Panc1 (cell line): ENCODE data around the gene BBC3.

Experiments used
- TF ChIP-seq, protein P1 (sequence below): fragments of 450-650 bp; IDR thresholded peaks from 2 replicates; pipeline ENCODE4 v1.5.1; 2017; ENCODE audit warnings: mild to moderate bottlenecking
- TF ChIP-seq, protein P2 (sequence below), 2 experiments: IDR thresholded peaks; 2 replicates each; pipeline ENCODE4 v1.6.1; 2011 to 2012; ENCODE audit warnings: low read depth in 2 of 2, control low read depth in 1 of 2, low read length in 1 of 2, mild to moderate bottlenecking in 1 of 2, moderate library complexity in 1 of 2; ENCODE audit not compliant: insufficient read depth in 1 of 2

DNA sequence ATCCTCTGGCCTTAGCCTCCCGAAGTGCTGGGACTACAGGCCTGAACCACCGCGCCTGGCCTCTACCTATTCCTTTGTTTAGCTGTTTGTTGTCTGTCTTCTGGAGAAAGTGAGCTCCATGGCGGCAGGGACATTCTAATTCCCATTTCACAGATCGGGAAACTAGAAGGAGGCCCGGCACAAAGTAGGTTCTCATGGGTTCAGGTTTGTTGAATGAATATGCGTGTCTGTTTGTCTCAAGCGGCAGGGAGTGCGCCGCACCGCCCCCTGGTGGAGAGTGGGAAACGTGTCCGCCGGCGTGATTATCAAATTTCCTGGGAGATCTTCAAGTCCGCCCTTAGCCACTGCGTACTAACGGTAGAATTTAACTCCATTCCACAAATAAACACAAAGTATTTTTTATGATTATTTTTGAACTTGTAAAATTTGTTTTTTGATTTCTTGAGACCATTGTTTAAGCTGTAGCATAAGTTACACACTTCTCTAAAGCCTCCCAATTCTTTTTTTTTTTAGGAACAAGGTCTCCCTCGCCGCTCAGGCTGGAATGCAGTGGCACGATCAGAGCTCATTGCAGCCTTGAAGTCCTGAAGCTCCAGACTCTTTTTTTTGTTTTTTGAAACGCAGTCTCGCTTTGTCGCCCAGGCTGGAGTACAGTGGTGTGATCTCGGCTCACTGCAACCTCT, 16.4 kb upstream of the BBC3 start:
- TF ChIP-seq, protein P1, sequence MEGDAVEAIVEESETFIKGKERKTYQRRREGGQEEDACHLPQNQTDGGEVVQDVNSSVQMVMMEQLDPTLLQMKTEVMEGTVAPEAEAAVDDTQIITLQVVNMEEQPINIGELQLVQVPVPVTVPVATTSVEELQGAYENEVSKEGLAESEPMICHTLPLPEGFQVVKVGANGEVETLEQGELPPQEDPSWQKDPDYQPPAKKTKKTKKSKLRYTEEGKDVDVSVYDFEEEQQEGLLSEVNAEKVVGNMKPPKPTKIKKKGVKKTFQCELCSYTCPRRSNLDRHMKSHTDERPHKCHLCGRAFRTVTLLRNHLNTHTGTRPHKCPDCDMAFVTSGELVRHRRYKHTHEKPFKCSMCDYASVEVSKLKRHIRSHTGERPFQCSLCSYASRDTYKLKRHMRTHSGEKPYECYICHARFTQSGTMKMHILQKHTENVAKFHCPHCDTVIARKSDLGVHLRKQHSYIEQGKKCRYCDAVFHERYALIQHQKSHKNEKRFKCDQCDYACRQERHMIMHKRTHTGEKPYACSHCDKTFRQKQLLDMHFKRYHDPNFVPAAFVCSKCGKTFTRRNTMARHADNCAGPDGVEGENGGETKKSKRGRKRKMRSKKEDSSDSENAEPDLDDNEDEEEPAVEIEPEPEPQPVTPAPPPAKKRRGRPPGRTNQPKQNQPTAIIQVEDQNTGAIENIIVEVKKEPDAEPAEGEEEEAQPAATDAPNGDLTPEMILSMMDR, result peak; percentile 93
- TF ChIP-seq, protein P2, sequence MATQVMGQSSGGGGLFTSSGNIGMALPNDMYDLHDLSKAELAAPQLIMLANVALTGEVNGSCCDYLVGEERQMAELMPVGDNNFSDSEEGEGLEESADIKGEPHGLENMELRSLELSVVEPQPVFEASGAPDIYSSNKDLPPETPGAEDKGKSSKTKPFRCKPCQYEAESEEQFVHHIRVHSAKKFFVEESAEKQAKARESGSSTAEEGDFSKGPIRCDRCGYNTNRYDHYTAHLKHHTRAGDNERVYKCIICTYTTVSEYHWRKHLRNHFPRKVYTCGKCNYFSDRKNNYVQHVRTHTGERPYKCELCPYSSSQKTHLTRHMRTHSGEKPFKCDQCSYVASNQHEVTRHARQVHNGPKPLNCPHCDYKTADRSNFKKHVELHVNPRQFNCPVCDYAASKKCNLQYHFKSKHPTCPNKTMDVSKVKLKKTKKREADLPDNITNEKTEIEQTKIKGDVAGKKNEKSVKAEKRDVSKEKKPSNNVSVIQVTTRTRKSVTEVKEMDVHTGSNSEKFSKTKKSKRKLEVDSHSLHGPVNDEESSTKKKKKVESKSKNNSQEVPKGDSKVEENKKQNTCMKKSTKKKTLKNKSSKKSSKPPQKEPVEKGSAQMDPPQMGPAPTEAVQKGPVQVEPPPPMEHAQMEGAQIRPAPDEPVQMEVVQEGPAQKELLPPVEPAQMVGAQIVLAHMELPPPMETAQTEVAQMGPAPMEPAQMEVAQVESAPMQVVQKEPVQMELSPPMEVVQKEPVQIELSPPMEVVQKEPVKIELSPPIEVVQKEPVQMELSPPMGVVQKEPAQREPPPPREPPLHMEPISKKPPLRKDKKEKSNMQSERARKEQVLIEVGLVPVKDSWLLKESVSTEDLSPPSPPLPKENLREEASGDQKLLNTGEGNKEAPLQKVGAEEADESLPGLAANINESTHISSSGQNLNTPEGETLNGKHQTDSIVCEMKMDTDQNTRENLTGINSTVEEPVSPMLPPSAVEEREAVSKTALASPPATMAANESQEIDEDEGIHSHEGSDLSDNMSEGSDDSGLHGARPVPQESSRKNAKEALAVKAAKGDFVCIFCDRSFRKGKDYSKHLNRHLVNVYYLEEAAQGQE (IDR thresholded peaks at IDR 0.05; ENCODE audit: insufficient read depth in 1 of 2, low read depth in 2 of 2, low read length in 1 of 2), result no peak
